Smooth muscle cell (in vitro differentiated cells): ENCODE data around the gene PLCL2. TPM values are rescaled to one million over a fixed set of nuclear protein-coding genes. Genes with fewer than 3 reads are reported as not detected.

Experiments
- DNase-seq: peaks from one replicate; lab custom pipeline; 2025; ENCODE audit not compliant: unreplicated experiment; lab: John Stamatoyannopoulos, UW
- H2AFZ ChIP-seq: fragments of 200-600 bp; sonication (generic); 2 replicates; pipeline ENCODE4 v1.6.0; 2016; ENCODE audit warnings: antibody characterized with exemption, low read depth, mild to moderate bottlenecking
- H3F3A ChIP-seq: fragments of 200-600 bp; sonication (generic); 2 replicates; pipeline ENCODE4 v1.6.0; 2017; ENCODE audit warnings: antibody characterized with exemption, low read depth
- H3K27ac ChIP-seq: fragments of 200-600 bp; sonication (generic); 2 replicates; pipeline ENCODE4 v1.5.1; 2016; ENCODE audit warnings: low read depth, mild to moderate bottlenecking
- H3K27me3 ChIP-seq: fragments of 200-600 bp; sonication (generic); 2 replicates; pipeline ENCODE4 v1.6.1; 2016; ENCODE audit warnings: low read depth, mild to moderate bottlenecking
- H3K36me3 ChIP-seq: fragments of 200-600 bp; sonication (generic); 2 replicates; pipeline ENCODE4 v1.5.1; 2016; ENCODE audit warnings: low read depth
- H3K4me1 ChIP-seq: fragments of 200-600 bp; sonication (generic); 2 replicates; pipeline ENCODE4 v1.5.1; 2016; ENCODE audit warnings: low read depth
- H3K4me2 ChIP-seq: fragments of 200-600 bp; sonication (generic); 2 replicates; pipeline ENCODE4 v1.6.0; 2016; ENCODE audit warnings: mild to moderate bottlenecking
- H3K4me3 ChIP-seq: fragments of 200-600 bp; sonication (generic); 2 replicates; pipeline ENCODE4 v1.5.1; 2016; ENCODE audit warnings: mild to moderate bottlenecking
- H3K79me2 ChIP-seq: fragments of 200-600 bp; sonication (generic); 2 replicates; pipeline ENCODE4 v1.6.0; 2016; ENCODE audit warnings: low read depth, mild to moderate bottlenecking
- H3K9ac ChIP-seq: fragments of 200-600 bp; sonication (generic); 2 replicates; pipeline ENCODE4 v1.6.0; 2016; ENCODE audit warnings: low read depth
- H3K9me3 ChIP-seq: fragments of 200-600 bp; sonication (generic); replicated peaks from 2 replicates; pipeline ENCODE4 v1.5.1; 2016; ENCODE audit warnings: low read depth
- H4K20me1 ChIP-seq: fragments of 200-600 bp; sonication (generic); 2 replicates; pipeline ENCODE4 v1.6.0; 2016; ENCODE audit warnings: low read depth
- CTCF ChIP-seq: fragments of 200-600 bp; sonication (generic); IDR thresholded peaks from 2 replicates; pipeline ENCODE4 v1.5.1; 2017; ENCODE audit warnings: borderline replicate concordance, mild to moderate bottlenecking, antibody characterized with exemption; ENCODE audit not compliant: insufficient read depth, poor library complexity, severe bottlenecking
- WGBS: methylation state at CpG from one replicate; pipeline ENCODE4 v1.1.7; 2016; ENCODE audit warnings: low lambda C conversion rate; 5-methylcytosine and 5-hydroxymethylcytosine counted together
- polyA plus RNA-seq: library from polyadenylated mRNA; unstranded; fragments of >200 nt; fragmentation: Nextera tagmentation; extraction: Ambion mirVana; gene quantifications from 2 replicates; pipeline ENCODE4 v1.2.1, GENCODE V29; 2016
- total RNA-seq: library from RNA; depleted of rRNA; stranded (reverse); fragments of >200 nt; gene quantifications from 2 replicates; pipeline ENCODE4 v1.2.3, GENCODE V29; 2014

The PLCL2 gene
- total and polyA plus RNA-seq, 2 experiments from 2014 or later: 2.1 to 5.0 TPM

DNA sequence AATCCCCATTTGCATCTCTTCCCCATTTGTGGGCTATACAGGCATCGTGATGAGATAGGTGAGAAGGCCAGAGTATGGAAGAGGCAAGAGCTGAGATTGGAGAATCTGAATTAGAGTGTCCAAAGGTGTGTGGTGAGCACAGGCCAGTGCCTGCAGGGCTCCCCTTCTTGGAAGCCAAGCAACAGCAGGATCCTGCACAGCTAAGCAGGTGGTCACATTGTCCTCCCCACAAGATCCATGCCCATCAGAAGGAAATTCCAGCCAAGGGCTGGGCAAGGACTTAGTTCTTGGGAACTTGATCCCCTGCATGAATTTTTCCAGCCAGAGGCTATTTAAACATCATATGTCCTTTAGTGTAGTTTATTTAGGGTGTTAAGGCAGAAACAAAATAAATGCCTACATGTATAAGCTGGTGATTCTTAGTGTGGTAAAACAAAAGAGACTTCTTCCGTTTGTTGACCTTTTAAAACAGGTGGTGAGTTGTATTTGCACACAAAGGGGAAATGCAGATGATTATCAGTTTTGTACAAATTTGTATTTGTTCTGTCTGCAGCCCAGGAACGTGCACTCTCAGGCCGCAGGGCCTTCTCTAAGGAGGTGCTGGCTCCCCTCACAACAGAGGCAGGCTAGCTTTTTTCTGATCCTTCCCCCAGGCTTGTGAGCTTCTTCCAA, 110.2 kb downstream of the PLCL2 start:
- no peaks in the 10 kb centered on the region for H3K27me3 ChIP-seq
- no peak overlapping the region for H3K9ac ChIP-seq
- peaks cover 16% of the 10 kb centered on the region for H3K4me1 ChIP-seq
- no peak overlapping the region for H2AFZ ChIP-seq
- no peaks in the 10 kb centered on the region for H3F3A ChIP-seq
- no peak overlapping the region for H3K4me2 ChIP-seq
- no peak overlapping the region for H3K27ac ChIP-seq
- no peaks in the 10 kb centered on the region for H4K20me1 ChIP-seq
- no peak for TF ChIP-seq CTCF
- H3K9me3 ChIP-seq: no peaks in the 10 kb centered on the region
- no peak for DNase-seq
- H3K79me2 ChIP-seq: no peaks in the 10 kb centered on the region
- no peak overlapping the region for H3K4me3 ChIP-seq
- H3K36me3 ChIP-seq: no peaks in the 10 kb centered on the region
- 74% methylated on average over 4 of the region's 4 CpGs for WGBS

GRCh38 chr3:16995601-16996000, 110.8 kb downstream of the PLCL2 start:
- no peak overlapping the region for H3K4me3 ChIP-seq
- H3K27ac ChIP-seq: no peak overlapping the region
- DNase-seq: no peak
- no peak overlapping the region for H2AFZ ChIP-seq
- peaks cover 1% of the 10 kb centered on the region for H3K9me3 ChIP-seq
- no peak overlapping the region for H3K9ac ChIP-seq
- H3K79me2 ChIP-seq: no peaks in the 10 kb centered on the region
- no peaks in the 10 kb centered on the region for H3K36me3 ChIP-seq
- WGBS: 95% methylated on average over 3 of the region's 3 CpGs
- no peak for TF ChIP-seq CTCF
- H3K4me2 ChIP-seq: no peak overlapping the region
- H4K20me1 ChIP-seq: no peaks in the 10 kb centered on the region
- no peaks in the 10 kb centered on the region for H3F3A ChIP-seq
- H3K4me1 ChIP-seq: peaks cover 16% of the 10 kb centered on the region
- no peaks in the 10 kb centered on the region for H3K27me3 ChIP-seq

GRCh38 chr3:16998236-16998923, 113.6 kb downstream of the PLCL2 start:
- Histone ChIP-seq H3F3A (no peaks in the 10 kb centered on the region), H2AFZ (no peak overlapping the region), H3K27me3 (no peaks in the 10 kb centered on the region), H3K9me3 (peaks cover 7% of the 10 kb centered on the region), H3K4me2 (no peak overlapping the region), H3K36me3 (no peaks in the 10 kb centered on the region), H3K79me2 (no peaks in the 10 kb centered on the region), H4K20me1 (no peaks in the 10 kb centered on the region), H3K4me3 (no peak overlapping the region), H3K27ac (no peak overlapping the region), H3K9ac (no peak overlapping the region), H3K4me1 (peaks cover 16% of the 10 kb centered on the region)
- no peak for TF ChIP-seq CTCF
- 79% methylated on average over 3 of the region's 3 CpGs for WGBS
- no peak for DNase-seq

GRCh38 chr3:16999161-16999560, 114.4 kb downstream of the PLCL2 start:
- Histone ChIP-seq H3K4me2 (no peak overlapping the region), H3K79me2 (no peaks in the 10 kb centered on the region), H4K20me1 (no peaks in the 10 kb centered on the region), H3K9ac (no peak overlapping the region), H3K4me3 (no peak overlapping the region), H3K9me3 (peaks cover 7% of the 10 kb centered on the region), H2AFZ (no peak overlapping the region), H3K36me3 (no peaks in the 10 kb centered on the region), H3F3A (no peaks in the 10 kb centered on the region), H3K27me3 (no peaks in the 10 kb centered on the region), H3K27ac (no peak overlapping the region), H3K4me1 (peaks cover 16% of the 10 kb centered on the region)
- 49% methylated on average over 2 of the region's 2 CpGs for WGBS
- no peak for TF ChIP-seq CTCF
- no peak for DNase-seq
